ENCODE data around the gene GSTA2.
"Not testable (repeated sequence)": the region's sequence is repeated elsewhere in the genome, so short reads cannot be mapped to it uniquely, and the experiment has no call there.

The GSTA2 gene

DNA sequence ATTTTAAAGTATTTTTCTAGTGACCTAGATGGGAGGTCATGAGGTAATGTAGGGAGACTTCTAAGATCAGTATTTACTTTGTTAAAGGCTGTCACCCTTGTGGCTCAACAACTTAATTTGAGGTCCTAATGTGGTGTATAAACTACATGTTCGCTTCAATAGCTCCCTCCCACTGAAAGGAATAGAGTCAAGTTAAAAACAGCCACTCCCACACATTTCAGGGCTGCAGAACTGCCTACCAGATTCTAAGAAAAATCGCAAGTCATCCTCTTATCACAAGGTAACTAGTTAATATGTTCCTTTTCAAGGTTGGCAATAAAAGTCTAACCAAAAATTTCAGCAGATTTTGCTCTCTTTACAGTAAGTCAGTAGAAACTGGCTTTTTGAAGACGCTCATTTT is 25.2 kb upstream of the GSTA2 start:
- no peaks in the 10 kb centered on the region for H3K79me2 ChIP-seq (ENCODE audit: low read length)
- no peak overlapping the region for H3K9ac ChIP-seq (ENCODE audit: low read length)
- no peak for TF ChIP-seq EZH2phosphoT487 (IDR thresholded peaks at IDR 0.05; ENCODE audit: low read length)
- TF ChIP-seq CTCF (IDR thresholded peaks at IDR 0.05; ENCODE audit: low read length): no peak
- TF ChIP-seq EZH2 (optimal IDR thresholded peaks at IDR 0.05; ENCODE audit: low read depth, low read length): no peak
- H3F3A ChIP-seq (ENCODE audit: insufficient read depth, low read length): no peaks in the 10 kb centered on the region
- H3K4me2 ChIP-seq (ENCODE audit: low read depth, low read length): no peak overlapping the region
- no peak for DNase-seq
- no peaks in the 10 kb centered on the region for H4K20me1 ChIP-seq (ENCODE audit: insufficient read depth, low read length)
- no peaks in the 10 kb centered on the region for H3K4me1 ChIP-seq (ENCODE audit: low read length)
- no peaks in the 10 kb centered on the region for H3K27me3 ChIP-seq (replicated peaks; ENCODE audit: insufficient read depth, low read length)
- no peaks in the 10 kb centered on the region for H3K36me3 ChIP-seq (replicated peaks; ENCODE audit: insufficient read depth, low read length)
- H3K4me3 ChIP-seq (ENCODE audit: low read length): no peak overlapping the region
- no peaks in the 10 kb centered on the region for H3K9me2 ChIP-seq (replicated peaks; ENCODE audit: insufficient read depth, low read length)
- H2AFZ ChIP-seq (ENCODE audit: low read length): no peak overlapping the region
- no peak overlapping the region for H3K27ac ChIP-seq (ENCODE audit: low read length)
- H3K9me3 ChIP-seq (replicated peaks; ENCODE audit: insufficient read depth, low read length): no peaks in the 10 kb centered on the region

GRCh38 chr6:52787917-52788316 is 24.6 kb upstream of the GSTA2 start:
- no peak overlapping the region for H2AFZ ChIP-seq (ENCODE audit: low read length)
- H3F3A ChIP-seq (ENCODE audit: insufficient read depth, low read length): no peaks in the 10 kb centered on the region
- H3K79me2 ChIP-seq (ENCODE audit: low read length): no peaks in the 10 kb centered on the region
- DNase-seq: no peak
- H4K20me1 ChIP-seq (ENCODE audit: insufficient read depth, low read length): no peaks in the 10 kb centered on the region
- no peak for TF ChIP-seq CTCF (IDR thresholded peaks at IDR 0.05; ENCODE audit: low read length)
- TF ChIP-seq EZH2phosphoT487 (IDR thresholded peaks at IDR 0.05; ENCODE audit: low read length): no peak
- TF ChIP-seq EZH2 (optimal IDR thresholded peaks at IDR 0.05; ENCODE audit: low read depth, low read length): no peak
- no peaks in the 10 kb centered on the region for H3K27me3 ChIP-seq (replicated peaks; ENCODE audit: insufficient read depth, low read length)
- no peaks in the 10 kb centered on the region for H3K9me2 ChIP-seq (replicated peaks; ENCODE audit: insufficient read depth, low read length)
- H3K36me3 ChIP-seq (replicated peaks; ENCODE audit: insufficient read depth, low read length): no peaks in the 10 kb centered on the region
- no peaks in the 10 kb centered on the region for H3K4me1 ChIP-seq (ENCODE audit: low read length)
- no peaks in the 10 kb centered on the region for H3K9me3 ChIP-seq (replicated peaks; ENCODE audit: insufficient read depth, low read length)
- no peak overlapping the region for H3K27ac ChIP-seq (ENCODE audit: low read length)
- H3K4me3 ChIP-seq (ENCODE audit: low read length): no peak overlapping the region
- H3K9ac ChIP-seq (ENCODE audit: low read length): no peak overlapping the region
- H3K4me2 ChIP-seq (ENCODE audit: low read depth, low read length): no peak overlapping the region

DNA sequence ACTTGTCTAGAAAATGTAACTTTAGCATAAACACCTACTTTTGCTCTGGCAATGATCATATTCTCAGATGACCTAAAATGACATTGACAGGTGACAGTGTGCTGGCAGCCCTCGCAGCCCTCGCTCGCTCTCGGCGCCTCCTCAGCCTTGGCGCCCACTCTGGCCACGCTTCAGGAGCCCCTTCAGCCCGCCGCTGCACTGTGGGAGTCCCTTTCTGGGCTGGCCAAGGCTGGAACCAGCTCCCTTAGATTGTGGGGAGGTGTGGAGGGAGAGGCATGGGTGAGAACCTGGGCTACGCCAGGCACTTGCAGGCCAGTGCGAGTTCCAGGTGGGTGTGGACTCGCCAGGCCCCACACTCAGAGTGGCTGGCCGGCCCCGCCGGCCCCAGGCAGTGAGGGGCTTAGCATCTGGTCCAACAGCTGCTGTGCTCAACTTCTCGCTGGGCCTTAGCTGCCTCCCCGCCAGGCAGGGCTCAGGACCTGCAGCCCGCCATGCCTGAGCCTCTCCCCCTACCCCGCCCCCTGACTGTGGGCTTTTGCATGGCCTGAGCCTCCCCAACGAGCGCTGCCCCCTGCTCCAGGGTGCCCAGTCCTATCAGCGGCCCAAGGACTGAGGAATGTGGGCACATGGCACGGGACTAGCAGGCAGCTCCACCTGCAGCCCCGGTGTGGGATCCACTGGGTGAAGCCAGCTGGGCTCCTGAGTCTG is 23.1 kb upstream of the GSTA2 start:
- Histone ChIP-seq H3K9ac (ENCODE audit: low read length) (no peak overlapping the region), H3K4me3 (ENCODE audit: low read length) (no peak overlapping the region), H3K4me1 (ENCODE audit: low read length) (no peaks in the 10 kb centered on the region), H3K27me3 (replicated peaks; ENCODE audit: insufficient read depth, low read length) (no peaks in the 10 kb centered on the region), H3K79me2 (ENCODE audit: low read length) (no peaks in the 10 kb centered on the region), H3K36me3 (replicated peaks; ENCODE audit: insufficient read depth, low read length) (no peaks in the 10 kb centered on the region), H2AFZ (ENCODE audit: low read length) (no peak overlapping the region), H3K4me2 (ENCODE audit: low read depth, low read length) (no peak overlapping the region), H3K27ac (ENCODE audit: low read length) (no peak overlapping the region), H3K9me3 (replicated peaks; ENCODE audit: insufficient read depth, low read length) (no peaks in the 10 kb centered on the region), H3K9me2 (replicated peaks; ENCODE audit: insufficient read depth, low read length) (no peaks in the 10 kb centered on the region), H4K20me1 (ENCODE audit: insufficient read depth, low read length) (no peaks in the 10 kb centered on the region), H3F3A (ENCODE audit: insufficient read depth, low read length) (no peaks in the 10 kb centered on the region)
- no peak for TF ChIP-seq EZH2phosphoT487 (IDR thresholded peaks at IDR 0.05; ENCODE audit: low read length)
- no peak for TF ChIP-seq EZH2 (optimal IDR thresholded peaks at IDR 0.05; ENCODE audit: low read depth, low read length)
- DNase-seq: no peak

DNA sequence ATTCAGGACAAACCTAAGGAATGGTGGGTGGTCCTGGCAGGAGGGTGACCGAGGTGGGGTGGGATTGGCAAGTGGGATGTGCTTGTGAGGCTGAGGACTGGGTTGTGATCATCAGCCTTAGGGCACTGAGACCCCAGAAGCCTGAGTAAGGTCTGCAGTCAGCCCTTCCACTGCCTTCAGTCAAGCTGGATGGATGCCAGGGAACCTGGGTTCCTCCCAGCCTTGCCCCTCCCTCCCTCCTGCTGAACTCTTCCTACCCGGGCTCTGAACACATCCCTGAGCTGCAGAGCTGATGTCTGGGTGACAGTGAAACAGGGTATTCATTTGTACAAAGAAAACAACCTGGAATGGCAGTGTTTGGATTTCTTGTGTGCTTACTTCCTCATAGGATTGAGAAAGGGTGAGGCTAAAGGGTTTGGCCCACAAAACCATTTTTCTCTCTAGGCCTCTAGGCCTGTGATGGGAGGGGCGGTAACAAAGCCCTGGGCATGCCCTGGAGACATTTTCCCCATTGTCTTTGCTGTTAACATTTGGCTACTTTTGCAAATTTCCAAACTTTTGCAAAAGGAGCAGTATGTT is 19.5 kb upstream of the GSTA2 start:
- not testable (repeated sequence) for H3K9me2 ChIP-seq (replicated peaks; ENCODE audit: insufficient read depth, low read length); H3K9me3 ChIP-seq (replicated peaks; ENCODE audit: insufficient read depth, low read length); DNase-seq

GRCh38 chr6:52782209-52782608 is 18.9 kb upstream of the GSTA2 start:
- H2AFZ ChIP-seq (ENCODE audit: low read length); H3F3A ChIP-seq (ENCODE audit: insufficient read depth, low read length); H3K4me3 ChIP-seq (ENCODE audit: low read length); H3K27ac ChIP-seq (ENCODE audit: low read length); DNase-seq; H3K36me3 ChIP-seq (replicated peaks; ENCODE audit: insufficient read depth, low read length); H3K9me3 ChIP-seq (replicated peaks; ENCODE audit: insufficient read depth, low read length); H3K27me3 ChIP-seq (replicated peaks; ENCODE audit: insufficient read depth, low read length); H3K9me2 ChIP-seq (replicated peaks; ENCODE audit: insufficient read depth, low read length); H4K20me1 ChIP-seq (ENCODE audit: insufficient read depth, low read length); H3K4me2 ChIP-seq (ENCODE audit: low read depth, low read length); H3K79me2 ChIP-seq (ENCODE audit: low read length); H3K4me1 ChIP-seq (ENCODE audit: low read length); H3K9ac ChIP-seq (ENCODE audit: low read length): not testable (repeated sequence)

More for the DNA sequence above, 19.5 kb upstream of the GSTA2 start:
- H3K4me3 ChIP-seq (ENCODE audit: low read length); H3K27me3 ChIP-seq (replicated peaks; ENCODE audit: insufficient read depth, low read length); H3K36me3 ChIP-seq (replicated peaks; ENCODE audit: insufficient read depth, low read length); H3K27ac ChIP-seq (ENCODE audit: low read length); H3K4me1 ChIP-seq (ENCODE audit: low read length); H3K9ac ChIP-seq (ENCODE audit: low read length); H3K4me2 ChIP-seq (ENCODE audit: low read depth, low read length); H3K79me2 ChIP-seq (ENCODE audit: low read length); H4K20me1 ChIP-seq (ENCODE audit: insufficient read depth, low read length); H2AFZ ChIP-seq (ENCODE audit: low read length); H3F3A ChIP-seq (ENCODE audit: insufficient read depth, low read length): not testable (repeated sequence)

Measured in MM.1S (cell line).